ENCODE data around the gene C1orf174. TPM values are rescaled to one million over a fixed set of nuclear protein-coding genes. Genes with fewer than 3 reads are reported as not detected.
"Not testable (repeated sequence)": the region's sequence is repeated elsewhere in the genome, so short reads cannot be mapped to it uniquely, and the experiment has no call there.

Gene C1orf174
- total RNA-seq, 1 donor from 2014 or later = 11.7 TPM

GRCh38 chr1:3919706-3920105 lies 19.6 kb upstream of the C1orf174 start:
- Histone ChIP-seq H3K4me3 (no peak overlapping the region), H3K9me3 (replicated peaks) (no peaks in the 10 kb centered on the region), H3K4me1 (no peaks in the 10 kb centered on the region), H3K36me3 (no peaks in the 10 kb centered on the region), H3K27ac (replicated peaks) (no peak overlapping the region), H3K27me3 (ENCODE audit: low read depth) (peaks cover 95% of the 10 kb centered on the region)
- TF ChIP-seq CTCF (IDR thresholded peaks at IDR 0.05; ENCODE audit: borderline replicate concordance) = no peak
- no peak for DNase-seq
- intact Hi-C loops (cut with micrococcal nuclease) = no loop called here

- Histone ChIP-seq H3K27ac (replicated peaks) (no peak overlapping the region), H3K36me3 (no peaks in the 10 kb centered on the region), H3K9me3 (replicated peaks) (no peaks in the 10 kb centered on the region), H3K4me1 (no peaks in the 10 kb centered on the region), H3K4me3 (no peak overlapping the region), H3K27me3 (ENCODE audit: low read depth) (peaks cover 95% of the 10 kb centered on the region)
- intact Hi-C loops (cut with micrococcal nuclease) = no loop called here
- TF ChIP-seq CTCF (IDR thresholded peaks at IDR 0.05; ENCODE audit: borderline replicate concordance) = no peak
- no peak for DNase-seq
Observed at GRCh38 chr1:3918966-3919611, 19.0 kb upstream of the C1orf174 start.

GRCh38 chr1:3918359-3918758 lies 18.3 kb upstream of the C1orf174 start:
- H3K27ac ChIP-seq (replicated peaks); DNase-seq; H3K9me3 ChIP-seq (replicated peaks); H3K36me3 ChIP-seq; H3K4me1 ChIP-seq; intact Hi-C loops (cut with micrococcal nuclease); H3K4me3 ChIP-seq: not testable (repeated sequence)
- H3K27me3 ChIP-seq (ENCODE audit: low read depth) = peaks cover 95% of the 10 kb centered on the region

GRCh38 chr1:3917761-3918160 lies 17.7 kb upstream of the C1orf174 start:
- Histone ChIP-seq H3K27me3 (ENCODE audit: low read depth) (peaks cover 95% of the 10 kb centered on the region), H3K27ac (replicated peaks) (no peak overlapping the region), H3K9me3 (replicated peaks) (no peaks in the 10 kb centered on the region), H3K36me3 (no peaks in the 10 kb centered on the region), H3K4me3 (no peak overlapping the region), H3K4me1 (no peaks in the 10 kb centered on the region)
- DNase-seq = no peak
- intact Hi-C loops (cut with micrococcal nuclease) = no loop called here
- TF ChIP-seq CTCF (IDR thresholded peaks at IDR 0.05; ENCODE audit: borderline replicate concordance) = no peak

- intact Hi-C loops (cut with micrococcal nuclease) = no loop called here
- Histone ChIP-seq H3K27ac (replicated peaks) (no peak overlapping the region), H3K27me3 (ENCODE audit: low read depth) (peaks cover 95% of the 10 kb centered on the region), H3K4me1 (peaks cover 5% of the 10 kb centered on the region), H3K9me3 (replicated peaks) (no peaks in the 10 kb centered on the region), H3K36me3 (no peaks in the 10 kb centered on the region), H3K4me3 (no peak overlapping the region)
- no peak for DNase-seq
- no peak for TF ChIP-seq CTCF (IDR thresholded peaks at IDR 0.05; ENCODE audit: borderline replicate concordance)
Observed at GRCh38 chr1:3915551-3916121, 15.6 kb upstream of the C1orf174 start.

GRCh38 chr1:3914911-3915310 lies 14.8 kb upstream of the C1orf174 start:
- intact Hi-C loops (cut with micrococcal nuclease) = no loop called here
- TF ChIP-seq CTCF (IDR thresholded peaks at IDR 0.05; ENCODE audit: borderline replicate concordance) = no peak
- H3K36me3 ChIP-seq = no peaks in the 10 kb centered on the region
- DNase-seq = no peak
- no peaks in the 10 kb centered on the region for H3K9me3 ChIP-seq (replicated peaks)
- H3K4me1 ChIP-seq = peaks cover 5% of the 10 kb centered on the region
- H3K27ac ChIP-seq (replicated peaks) = no peak overlapping the region
- peaks cover 100% of the 10 kb centered on the region for H3K27me3 ChIP-seq (ENCODE audit: low read depth)
- H3K4me3 ChIP-seq = no peak overlapping the region
